ENCODE measurements around the gene NBEA.

DNA sequence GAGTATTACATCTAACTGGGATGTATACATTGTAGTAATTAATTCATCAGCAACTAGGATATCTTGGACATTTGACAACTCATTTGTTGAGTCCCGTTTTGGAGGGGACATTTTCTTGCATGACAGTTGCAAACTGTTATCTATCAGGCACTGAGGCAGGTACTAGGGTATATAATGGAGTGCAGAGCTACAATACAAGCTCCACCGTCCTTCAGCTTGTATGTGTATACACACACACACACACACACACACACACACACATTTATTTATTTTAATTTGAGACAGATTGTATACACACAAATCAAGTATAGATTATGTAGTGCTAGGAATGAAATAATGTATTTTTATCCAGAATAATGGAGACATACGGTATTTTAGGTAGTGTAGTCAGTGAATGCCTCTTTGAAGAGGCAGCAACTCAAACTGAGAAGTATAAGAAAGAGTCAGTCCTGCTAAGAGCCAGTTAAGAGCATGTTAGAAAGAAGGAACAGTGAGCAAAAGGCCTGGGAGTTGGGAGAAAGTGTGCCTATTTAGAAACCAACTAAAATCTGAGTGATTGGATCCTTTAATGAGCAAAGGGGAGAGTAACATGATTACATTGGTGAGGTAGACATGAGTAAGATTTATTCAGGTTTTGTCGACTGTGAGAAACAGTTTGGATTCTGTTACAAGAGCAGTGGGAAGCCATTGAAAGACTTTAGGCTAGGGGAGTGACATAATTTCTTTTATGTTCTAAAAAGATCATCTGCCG is 74.5 kb downstream of the NBEA start:
- no peak for TF ChIP-seq POLR2AphosphoS5 (IDR thresholded peaks at IDR 0.05; ENCODE audit: low read depth)
- TF ChIP-seq, protein P1, sequence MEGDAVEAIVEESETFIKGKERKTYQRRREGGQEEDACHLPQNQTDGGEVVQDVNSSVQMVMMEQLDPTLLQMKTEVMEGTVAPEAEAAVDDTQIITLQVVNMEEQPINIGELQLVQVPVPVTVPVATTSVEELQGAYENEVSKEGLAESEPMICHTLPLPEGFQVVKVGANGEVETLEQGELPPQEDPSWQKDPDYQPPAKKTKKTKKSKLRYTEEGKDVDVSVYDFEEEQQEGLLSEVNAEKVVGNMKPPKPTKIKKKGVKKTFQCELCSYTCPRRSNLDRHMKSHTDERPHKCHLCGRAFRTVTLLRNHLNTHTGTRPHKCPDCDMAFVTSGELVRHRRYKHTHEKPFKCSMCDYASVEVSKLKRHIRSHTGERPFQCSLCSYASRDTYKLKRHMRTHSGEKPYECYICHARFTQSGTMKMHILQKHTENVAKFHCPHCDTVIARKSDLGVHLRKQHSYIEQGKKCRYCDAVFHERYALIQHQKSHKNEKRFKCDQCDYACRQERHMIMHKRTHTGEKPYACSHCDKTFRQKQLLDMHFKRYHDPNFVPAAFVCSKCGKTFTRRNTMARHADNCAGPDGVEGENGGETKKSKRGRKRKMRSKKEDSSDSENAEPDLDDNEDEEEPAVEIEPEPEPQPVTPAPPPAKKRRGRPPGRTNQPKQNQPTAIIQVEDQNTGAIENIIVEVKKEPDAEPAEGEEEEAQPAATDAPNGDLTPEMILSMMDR (IDR thresholded peaks at IDR 0.05; ENCODE audit: insufficient read depth, low read length), result no peak
- TF ChIP-seq, protein P2, sequence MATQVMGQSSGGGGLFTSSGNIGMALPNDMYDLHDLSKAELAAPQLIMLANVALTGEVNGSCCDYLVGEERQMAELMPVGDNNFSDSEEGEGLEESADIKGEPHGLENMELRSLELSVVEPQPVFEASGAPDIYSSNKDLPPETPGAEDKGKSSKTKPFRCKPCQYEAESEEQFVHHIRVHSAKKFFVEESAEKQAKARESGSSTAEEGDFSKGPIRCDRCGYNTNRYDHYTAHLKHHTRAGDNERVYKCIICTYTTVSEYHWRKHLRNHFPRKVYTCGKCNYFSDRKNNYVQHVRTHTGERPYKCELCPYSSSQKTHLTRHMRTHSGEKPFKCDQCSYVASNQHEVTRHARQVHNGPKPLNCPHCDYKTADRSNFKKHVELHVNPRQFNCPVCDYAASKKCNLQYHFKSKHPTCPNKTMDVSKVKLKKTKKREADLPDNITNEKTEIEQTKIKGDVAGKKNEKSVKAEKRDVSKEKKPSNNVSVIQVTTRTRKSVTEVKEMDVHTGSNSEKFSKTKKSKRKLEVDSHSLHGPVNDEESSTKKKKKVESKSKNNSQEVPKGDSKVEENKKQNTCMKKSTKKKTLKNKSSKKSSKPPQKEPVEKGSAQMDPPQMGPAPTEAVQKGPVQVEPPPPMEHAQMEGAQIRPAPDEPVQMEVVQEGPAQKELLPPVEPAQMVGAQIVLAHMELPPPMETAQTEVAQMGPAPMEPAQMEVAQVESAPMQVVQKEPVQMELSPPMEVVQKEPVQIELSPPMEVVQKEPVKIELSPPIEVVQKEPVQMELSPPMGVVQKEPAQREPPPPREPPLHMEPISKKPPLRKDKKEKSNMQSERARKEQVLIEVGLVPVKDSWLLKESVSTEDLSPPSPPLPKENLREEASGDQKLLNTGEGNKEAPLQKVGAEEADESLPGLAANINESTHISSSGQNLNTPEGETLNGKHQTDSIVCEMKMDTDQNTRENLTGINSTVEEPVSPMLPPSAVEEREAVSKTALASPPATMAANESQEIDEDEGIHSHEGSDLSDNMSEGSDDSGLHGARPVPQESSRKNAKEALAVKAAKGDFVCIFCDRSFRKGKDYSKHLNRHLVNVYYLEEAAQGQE (IDR thresholded peaks at IDR 0.05; ENCODE audit: insufficient replicate concordance, low read depth), result no peak
- TF ChIP-seq GABPA (IDR thresholded peaks at IDR 0.05; ENCODE audit: low read depth), result no peak
